H9 (cell line): ENCODE data around the gene PELI3. TPM values are rescaled to one million over a fixed set of nuclear protein-coding genes. Genes with fewer than 3 reads are reported as not detected.

Source experiments
- DNase-seq: peaks from one replicate; pipeline ENCODE4 v3.0.0-alpha.2; 2017
- H2AFZ ChIP-seq: one replicate; pipeline ENCODE4 v1.6.1; 2013; ENCODE audit warnings: mild to moderate bottlenecking, low read length, control low read depth, moderate library complexity
- H2AK5ac ChIP-seq: 2 replicates; pipeline ENCODE4 v1.6.1; 2013; ENCODE audit warnings: low read length, control low read depth, mixed read lengths; ENCODE audit not compliant: insufficient read length
- H2BK120ac ChIP-seq: one replicate; pipeline ENCODE4 v1.6.1; 2013; ENCODE audit warnings: low read depth, mild to moderate bottlenecking, low read length, control low read depth, inconsistent platforms; ENCODE audit not compliant: poor library complexity, severe bottlenecking
- H2BK12ac ChIP-seq: 2 replicates; pipeline ENCODE4 v1.6.1; 2013; ENCODE audit warnings: low read length, control low read depth, mixed read lengths, low read depth; ENCODE audit not compliant: insufficient read length
- H2BK15ac ChIP-seq: 2 replicates; pipeline ENCODE4 v1.6.1; 2013; ENCODE audit warnings: low read depth, low read length, control low read depth
- H2BK20ac ChIP-seq: one replicate; pipeline ENCODE4 v1.6.1; 2013; ENCODE audit warnings: low read depth, mild to moderate bottlenecking, low read length, control low read depth, inconsistent platforms; ENCODE audit not compliant: poor library complexity, severe bottlenecking
- H2BK5ac ChIP-seq: 2 replicates; pipeline ENCODE4 v1.6.1; 2013; ENCODE audit warnings: low read length, control low read depth, mixed read lengths; ENCODE audit not compliant: insufficient read length
- H3K14ac ChIP-seq: 2 replicates; pipeline ENCODE4 v1.6.1; 2013; ENCODE audit warnings: low read length, control low read depth; ENCODE audit not compliant: insufficient read depth
- H3K18ac ChIP-seq: 2 replicates; pipeline ENCODE4 v1.6.1; 2013; ENCODE audit warnings: low read depth, mild to moderate bottlenecking, mixed read lengths, low read length, control low read depth; ENCODE audit not compliant: insufficient read length
- H3K23ac ChIP-seq: 2 replicates; pipeline ENCODE4 v1.6.1; 2013; ENCODE audit warnings: low read length, control low read depth, mixed read lengths, low read depth; ENCODE audit not compliant: insufficient read length
- H3K23me2 ChIP-seq: 2 replicates; pipeline ENCODE4 v1.6.1; 2013; ENCODE audit warnings: low read depth, mild to moderate bottlenecking, mixed read lengths, low read length, control low read depth; ENCODE audit not compliant: insufficient read length, poor library complexity, severe bottlenecking
- H3K27ac ChIP-seq: 2 replicates; pipeline ENCODE4 v1.5.1; 2013; ENCODE audit warnings: low read length, control low read depth, mixed read lengths, low read depth; ENCODE audit not compliant: insufficient read length
- H3K27me3 ChIP-seq: 2 replicates; pipeline ENCODE4 v1.6.1; 2013; ENCODE audit warnings: low read length, control low read depth, inconsistent platforms; ENCODE audit not compliant: insufficient read depth
- H3K4ac ChIP-seq: 2 replicates; pipeline ENCODE4 v1.6.1; 2013; ENCODE audit warnings: low read depth, mild to moderate bottlenecking, control low read depth, inconsistent platforms, low read length, moderate library complexity
- H3K4me1 ChIP-seq: 2 replicates; pipeline ENCODE4 v1.6.1; 2013; ENCODE audit warnings: low read length, control low read depth, inconsistent platforms; ENCODE audit not compliant: insufficient read depth
- H3K4me2 ChIP-seq: 2 replicates; pipeline ENCODE4 v1.6.1; 2013; ENCODE audit warnings: low read length, control low read depth, mixed read lengths; ENCODE audit not compliant: insufficient read length, insufficient read depth
- H3K56ac ChIP-seq: 2 replicates; pipeline ENCODE4 v1.6.1; 2013; ENCODE audit warnings: low read depth, mild to moderate bottlenecking, mixed read lengths, low read length, control low read depth; ENCODE audit not compliant: insufficient read length
- H3K79me1 ChIP-seq: 2 replicates; pipeline ENCODE4 v1.6.1; 2013; ENCODE audit warnings: low read depth, mild to moderate bottlenecking, moderate library complexity, low read length, control low read depth, inconsistent platforms; ENCODE audit not compliant: insufficient read depth, poor library complexity, severe bottlenecking
- H3K79me2 ChIP-seq: 2 replicates; pipeline ENCODE4 v1.6.1; 2013; ENCODE audit warnings: low read length, control low read depth, inconsistent platforms; ENCODE audit not compliant: insufficient read depth
- H3K9ac ChIP-seq: 2 replicates; pipeline ENCODE4 v1.6.1; 2013; ENCODE audit warnings: low read length, control low read depth, mixed read lengths; ENCODE audit not compliant: insufficient read length; ENCODE audit errors: extremely low read depth
- H3K9me3 ChIP-seq: one replicate; pipeline ENCODE4 v1.6.1; 2013; ENCODE audit warnings: low read depth, low read length, inconsistent platforms; ENCODE audit not compliant: control insufficient read depth
- H3T11ph ChIP-seq: one replicate; pipeline ENCODE4 v1.6.1; 2013; ENCODE audit warnings: mild to moderate bottlenecking, low read length, control low read depth, inconsistent platforms
- H4K20me1 ChIP-seq: one replicate; pipeline ENCODE4 v1.6.1; 2013; ENCODE audit not compliant: control insufficient read depth, insufficient read length, insufficient read depth
- H4K5ac ChIP-seq: 2 replicates; pipeline ENCODE4 v1.6.1; 2013; ENCODE audit warnings: low read depth, mild to moderate bottlenecking, mixed read lengths, low read length, control low read depth; ENCODE audit not compliant: insufficient read length
- H4K8ac ChIP-seq: replicated peaks from 2 replicates; pipeline ENCODE4 v1.6.1; 2013; ENCODE audit warnings: low read length, control low read depth, mixed read lengths, low read depth; ENCODE audit not compliant: insufficient read length
- H4K91ac ChIP-seq: 2 replicates; pipeline ENCODE4 v1.6.1; 2013; ENCODE audit warnings: low read depth, mild to moderate bottlenecking, moderate library complexity, mixed read lengths, low read length, control low read depth; ENCODE audit not compliant: insufficient read length
- H3K27ac Mint-ChIP-seq, 3 experiments: 2 replicates in 2 of 3; 3 replicates in 1 of 3; pipeline ENCODE4 v1.8.0; 2020 to 2021; ENCODE audit warnings: mixed read lengths in 3 of 3, mild to moderate bottlenecking in 1 of 3, moderate library complexity in 1 of 3
- H3K27me3 Mint-ChIP-seq: 2 replicates; pipeline ENCODE4 v1.8.0; 2021; ENCODE audit warnings: low read depth, mild to moderate bottlenecking, moderate library complexity, mixed read lengths
- H3K36me3 Mint-ChIP-seq, 3 experiments: 2 replicates in 2 of 3; 3 replicates in 1 of 3; pipeline ENCODE4 v1.8.0; 2020 to 2021; ENCODE audit warnings: low read depth in 3 of 3, mixed read lengths in 3 of 3; ENCODE audit not compliant: insufficient read depth in 1 of 3
- H3K4me1 Mint-ChIP-seq, 2 experiments: 2 replicates each; pipeline ENCODE4 v1.8.0; 2020; ENCODE audit warnings: mixed read lengths in 2 of 2
- H3K4me3 Mint-ChIP-seq, 2 experiments: 2 replicates in 1 of 2; 3 replicates in 1 of 2; pipeline ENCODE4 v1.8.0; 2020 to 2021; ENCODE audit warnings: mild to moderate bottlenecking in 2 of 2, mixed read lengths in 2 of 2, moderate library complexity in 1 of 2
- H3K9me3 Mint-ChIP-seq, 2 experiments: 2 replicates in 1 of 2; 3 replicates in 1 of 2; pipeline ENCODE4 v1.8.0; 2020; ENCODE audit warnings: mild to moderate bottlenecking in 2 of 2, mixed read lengths in 2 of 2, moderate library complexity in 1 of 2
- CTCF ChIP-seq: fragments of 200-600 bp; sonication (generic); conservative IDR thresholded peaks from 3 replicates; pipeline ENCODE4 v1.8.0; 2021; ENCODE audit warnings: antibody characterized with exemption, mild to moderate bottlenecking
- WGBS: extraction: QIAGEN DNeasy Blood & Tissue Kit; methylation state at CpG from one replicate; pipeline ENCODE4 v1.1.7; 2013; ENCODE audit warnings: missing lambda C conversion rate, low lambda C conversion rate, mixed read lengths; ENCODE audit not compliant: insufficient read length; ENCODE audit errors: extremely low coverage; 5-methylcytosine and 5-hydroxymethylcytosine counted together
- total RNA-seq: library from RNA; stranded (reverse); gene quantifications from 2 replicates; pipeline ENCODE4 v1.2.1, GENCODE V29; 2021

PELI3 gene
- total RNA-seq, 1 experiment from 2014 or later: 10.3 TPM

- DNase-seq: no peak
- Mint-ChIP-seq H3K27me3 (no peaks in the 10 kb centered on the region), H3K27ac (peak overlapping the region in 2 of 3 experiments; percentile 73 to 98; a peak in 4 of 7 replicates), H3K4me3 (peak overlapping the region; percentile 91 to 93), H3K4me1 (peaks cover 30 to 35% of the 10 kb centered on the region in 2 experiments), H3K36me3 (peaks cover 3 to 19% (median 18%) of the 10 kb centered on the region in 3 experiments; a peak in 5 of 7 replicates), H3K9me3 (no peaks in the 10 kb centered on the region)
- H4K8ac ChIP-seq: no peak overlapping the region
- H3K9me3 ChIP-seq: no peaks in the 10 kb centered on the region
- H3K4me1 ChIP-seq: no peaks in the 10 kb centered on the region
- H3K27ac ChIP-seq: no peak overlapping the region
- H2BK15ac ChIP-seq: no peak overlapping the region
- peak overlapping the region; percentile 52 for H3K4me2 ChIP-seq
- peaks cover 13% of the 10 kb centered on the region for H3K23me2 ChIP-seq
- WGBS: no CpG with 5 or more reads among the region's 8 CpGs
- H2AFZ ChIP-seq: no peak overlapping the region
- no peak overlapping the region for H3K18ac ChIP-seq
- no peaks in the 10 kb centered on the region for H3K27me3 ChIP-seq
- H3K9ac ChIP-seq: peak overlapping the region; percentile 85
- no peaks in the 10 kb centered on the region for H3K79me1 ChIP-seq
- H3K56ac ChIP-seq: no peak overlapping the region
- no peak overlapping the region for H3K14ac ChIP-seq
- H4K91ac ChIP-seq: no peak overlapping the region
- no peak overlapping the region for H2BK20ac ChIP-seq
- H2AK5ac ChIP-seq: no peak overlapping the region
- no peak overlapping the region for H3K4ac ChIP-seq
- H2BK120ac ChIP-seq: no peak overlapping the region
- no peaks in the 10 kb centered on the region for H3K79me2 ChIP-seq
- H4K5ac ChIP-seq: no peak overlapping the region
- no peak overlapping the region for H3K23ac ChIP-seq
- TF ChIP-seq CTCF: peak; percentile 92
- no peak overlapping the region for H2BK5ac ChIP-seq
- no peak overlapping the region for H3T11ph ChIP-seq
- no peak overlapping the region for H2BK12ac ChIP-seq
- no peaks in the 10 kb centered on the region for H4K20me1 ChIP-seq
Measured at GRCh38 chr11:66478729-66479393, 12.2 kb downstream of the PELI3 start.
